IPS-18c (cell line): ENCODE results near the gene ASTL.
"Not testable (repeated sequence)": the region's sequence is repeated elsewhere in the genome, so short reads cannot be mapped to it uniquely, and the experiment has no call there.

Experiments
- H3K4me3 ChIP-seq: 2 replicates; pipeline ENCODE4 v1.7.0; 2013; ENCODE audit warnings: low read depth, mild to moderate bottlenecking, low read length, moderate library complexity; ENCODE audit not compliant: insufficient read depth
- H3K9me3 ChIP-seq: one replicate; pipeline ENCODE4 v1.6.1; 2013; ENCODE audit warnings: mild to moderate bottlenecking, low read length, moderate library complexity; ENCODE audit not compliant: control insufficient read depth, insufficient read depth

Gene ASTL

GRCh38 chr2:96150791-96151594, 12.7 kb upstream of the ASTL start:
- no peak overlapping the region for H3K4me3 ChIP-seq
- H3K9me3 ChIP-seq, result peaks cover 2% of the 10 kb centered on the region

- Histone ChIP-seq H3K4me3 (no peak overlapping the region), H3K9me3 (peaks cover 2% of the 10 kb centered on the region)
Measured at GRCh38 chr2:96150007-96150640, 11.8 kb upstream of the ASTL start.

DNA sequence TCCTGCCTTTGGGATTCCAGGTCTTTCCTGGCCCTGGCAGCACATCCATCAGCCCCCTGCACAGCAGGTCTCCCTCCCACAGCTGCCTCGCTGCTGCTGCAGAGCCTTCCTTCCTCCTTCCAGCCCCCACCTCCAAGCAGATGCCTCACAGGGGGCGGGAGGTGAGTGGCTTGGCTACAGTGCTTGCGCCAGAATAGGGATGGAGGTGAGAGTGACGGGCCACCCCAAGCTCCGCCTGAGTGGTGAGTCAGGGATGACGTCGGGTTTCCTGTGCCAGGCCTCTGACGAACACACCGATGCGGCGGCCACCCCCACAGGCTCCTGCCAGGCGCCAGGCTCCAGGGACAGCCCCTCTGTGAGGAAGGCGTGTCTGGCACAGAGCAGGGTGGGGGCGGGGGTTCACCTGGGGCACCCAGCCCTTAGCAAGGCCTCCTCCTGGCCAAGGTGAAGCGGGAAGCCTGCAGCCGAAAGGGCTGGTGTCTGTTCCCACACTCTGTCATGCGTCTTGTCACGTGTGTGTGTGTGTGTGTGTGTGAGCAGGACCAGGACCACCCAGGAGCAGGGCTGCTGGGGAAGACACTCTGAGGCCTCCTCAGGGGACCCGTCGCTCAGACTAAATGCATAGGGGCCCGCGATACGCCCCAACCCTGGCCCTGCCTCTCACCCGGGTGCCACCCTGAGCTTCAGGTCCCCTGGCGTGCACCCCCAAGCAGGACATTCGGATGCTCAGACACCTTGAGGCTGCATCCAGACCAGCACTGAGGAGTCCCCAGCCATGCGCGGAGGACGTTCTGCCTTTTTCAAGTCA, 10.3 kb upstream of the ASTL start:
- Histone ChIP-seq H3K4me3 (no peak overlapping the region), H3K9me3 (peaks cover 2% of the 10 kb centered on the region)

GRCh38 chr2:96147593-96148201, 9.4 kb upstream of the ASTL start:
- no peak overlapping the region for H3K4me3 ChIP-seq
- peaks cover 2% of the 10 kb centered on the region for H3K9me3 ChIP-seq

DNA sequence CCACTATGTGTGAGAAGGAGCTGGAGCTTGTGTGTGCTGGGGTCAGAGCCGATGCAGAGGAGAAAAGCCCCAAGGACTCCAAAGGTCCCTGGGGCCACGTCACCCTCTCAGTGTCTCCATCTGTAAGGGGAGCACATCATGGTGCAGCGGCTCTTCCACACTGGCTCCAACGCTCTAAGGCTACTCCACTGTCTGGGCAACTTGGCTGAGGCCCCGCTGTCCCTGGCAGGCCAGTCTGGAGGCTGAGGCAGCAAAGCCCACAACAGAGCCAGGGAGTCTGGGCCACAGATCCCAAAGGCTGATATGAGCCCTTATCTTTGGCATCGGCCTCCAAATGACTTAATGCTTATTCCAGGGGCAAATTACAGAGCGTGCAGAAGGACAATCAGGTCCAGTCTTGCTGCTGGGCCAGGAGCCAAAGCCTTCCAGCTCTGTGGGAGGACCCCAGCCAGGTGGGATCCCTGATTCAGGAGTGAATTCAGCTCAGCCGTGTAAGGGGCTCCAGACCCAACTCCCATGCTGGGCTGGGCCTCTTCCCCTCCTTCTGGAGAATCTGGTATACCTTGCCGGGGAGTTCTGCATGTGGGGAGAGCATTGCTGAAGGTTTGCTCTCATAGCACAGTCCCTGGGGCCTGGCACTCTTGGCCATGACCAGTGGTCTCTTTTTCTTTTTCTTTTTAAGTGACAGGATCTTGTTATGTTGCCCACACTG, 8.7 kb upstream of the ASTL start:
- H3K9me3 ChIP-seq, result peaks cover 2% of the 10 kb centered on the region
- H3K4me3 ChIP-seq, result no peak overlapping the region

GRCh38 chr2:96146153-96146880, 8.0 kb upstream of the ASTL start:
- Histone ChIP-seq H3K4me3 (peak overlapping the region; percentile 20; the same call in 1 of the 2 replicates), H3K9me3 (peaks cover 2% of the 10 kb centered on the region)

DNA sequence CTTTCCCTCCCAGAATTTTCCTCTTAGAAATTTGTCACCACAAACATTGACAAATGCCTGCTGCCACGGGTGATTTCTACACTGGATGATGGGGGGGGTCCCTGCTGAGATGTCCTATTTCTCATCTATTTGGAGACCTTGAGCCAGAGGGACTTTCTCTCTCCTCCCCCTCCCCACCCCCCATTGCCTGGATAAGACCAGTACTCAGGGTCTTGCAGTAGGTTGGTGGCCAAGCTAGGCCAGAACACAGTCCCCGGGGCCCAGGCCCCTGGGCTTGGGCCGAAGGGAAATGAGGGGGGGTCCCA, 7.5 kb upstream of the ASTL start:
- Histone ChIP-seq H3K9me3 (peaks cover 2% of the 10 kb centered on the region), H3K4me3 (peak overlapping the region; percentile 20)

- H3K9me3 ChIP-seq, result peaks cover 2% of the 10 kb centered on the region
- H3K4me3 ChIP-seq, result peak within 1 kb of the TSS; percentile 49
Measured at GRCh38 chr2:96145036-96145847, 6.9 kb upstream of the ASTL start, which contains the start of gene DUSP2. Gene DUSP2, minus strand, starts transcription at chr2:96145440. Its CDS starts 86 bp downstream, at chr2:96145354.

GRCh38 chr2:96144481-96145035, 6.3 kb upstream of the ASTL start:
- Histone ChIP-seq H3K9me3 (peaks cover 2% of the 10 kb centered on the region), H3K4me3 (peak overlapping the region; percentile 49)

- Histone ChIP-seq H3K4me3 (peak overlapping the region; percentile 49), H3K9me3 (peaks cover 1% of the 10 kb centered on the region)
Measured at GRCh38 chr2:96143848-96144480, 5.7 kb upstream of the ASTL start.

DNA sequence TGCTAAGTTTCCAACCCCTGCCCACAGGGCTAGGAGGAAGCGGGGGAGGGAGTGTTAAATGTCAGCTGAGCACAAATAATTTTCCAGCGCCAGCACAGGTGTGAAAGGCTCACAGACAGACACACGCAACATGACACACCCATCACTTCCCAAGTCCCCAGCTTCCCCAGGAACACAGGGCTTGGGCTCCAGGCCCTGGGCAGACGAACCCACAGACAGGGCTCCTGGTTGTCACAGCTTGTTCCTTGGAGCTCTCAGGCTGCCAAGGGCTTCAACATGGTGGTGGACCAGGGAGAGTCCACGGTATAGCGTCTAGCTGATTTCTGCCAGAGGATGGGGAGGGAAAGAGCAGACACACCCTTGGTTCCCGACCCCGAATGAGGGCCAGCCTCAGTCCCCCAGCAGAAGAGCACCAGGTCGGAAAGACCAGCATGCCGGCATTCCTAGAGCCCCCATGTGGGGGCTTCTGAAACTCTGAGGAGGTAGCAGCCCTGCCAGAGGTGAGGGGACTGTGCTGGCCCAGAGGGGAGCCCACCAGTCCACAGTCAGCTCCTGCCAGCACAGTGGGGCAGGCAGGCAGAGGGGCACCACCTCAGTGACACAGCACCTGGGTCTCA, 5.0 kb upstream of the ASTL start:
- no peak overlapping the region for H3K4me3 ChIP-seq
- no peaks in the 10 kb centered on the region for H3K9me3 ChIP-seq

GRCh38 chr2:96142217-96143113, 4.2 kb upstream of the ASTL start:
- Histone ChIP-seq H3K4me3 (no peak overlapping the region), H3K9me3 (no peaks in the 10 kb centered on the region)

DNA sequence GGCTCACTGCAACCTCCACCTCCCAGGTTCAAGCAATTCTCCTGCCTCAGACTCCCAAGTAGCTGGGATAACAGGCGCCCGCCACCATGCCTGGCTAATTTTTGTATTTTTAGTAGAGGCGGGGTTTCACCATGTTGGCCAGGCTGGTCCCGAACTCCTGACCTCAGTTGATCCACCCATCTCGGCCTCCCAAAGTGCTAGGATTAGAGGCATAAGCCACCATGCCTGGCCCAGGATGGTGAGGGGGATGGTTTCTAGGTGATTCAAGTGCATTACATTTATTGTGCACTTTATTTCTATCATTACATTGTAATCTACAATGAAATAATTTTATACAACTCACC, 3.3 kb upstream of the ASTL start:
- H3K4me3 ChIP-seq, result not testable (repeated sequence)

More for the DNA sequence above, 3.3 kb upstream of the ASTL start:
- not testable (repeated sequence) for H3K9me3 ChIP-seq
